HG03066 (cell line): ENCODE results near the gene SIK2.

Experiments used
- ATAC-seq: cut with Tn5 transposase; IDR thresholded peaks from one replicate; pipeline ENCODE4 v1.9.1; 2021; ENCODE audit warnings: low read depth; ENCODE audit not compliant: unreplicated experiment

The SIK2 gene

DNA sequence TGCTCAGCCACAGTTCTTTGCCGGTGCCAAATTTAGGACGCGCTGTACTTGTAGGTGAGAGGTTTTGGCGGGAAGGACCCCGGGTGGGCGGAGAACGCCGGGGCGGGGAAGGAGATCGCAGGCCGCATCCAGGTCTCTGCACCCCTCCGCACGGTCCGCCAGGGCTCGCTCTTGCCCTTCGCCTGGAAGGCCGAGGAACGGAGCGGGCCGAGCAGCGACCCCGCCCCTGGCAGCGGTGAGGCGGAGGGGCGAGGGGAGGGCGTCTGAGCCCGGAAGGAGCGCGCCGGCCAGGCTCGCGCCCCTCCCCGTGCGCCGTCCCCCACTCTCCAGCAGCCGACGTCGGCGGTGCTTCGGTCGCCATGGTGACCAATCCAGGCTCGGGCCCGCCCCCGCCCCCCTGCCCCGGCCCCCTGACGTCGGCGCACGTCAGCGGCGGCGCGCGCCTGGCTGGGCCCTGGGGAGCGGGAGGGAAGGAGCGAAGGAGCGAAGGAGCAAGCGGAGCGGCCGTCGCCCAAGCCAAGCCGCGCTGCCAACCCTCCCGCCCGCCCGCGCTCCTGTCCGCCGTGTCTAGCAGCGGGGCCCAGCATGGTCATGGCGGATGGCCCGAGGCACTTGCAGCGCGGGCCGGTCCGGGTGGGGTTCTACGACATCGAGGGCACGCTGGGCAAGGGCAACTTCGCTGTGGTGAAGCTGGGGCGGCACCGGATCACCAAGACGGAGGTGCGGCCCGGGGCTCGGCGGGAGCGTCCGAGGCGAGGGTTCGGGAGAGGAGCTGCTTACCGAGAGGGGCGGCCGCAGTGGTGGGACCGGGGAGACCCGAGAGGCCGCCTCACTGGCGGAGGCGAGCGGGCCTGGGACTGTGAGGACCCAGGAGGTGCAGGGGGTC, at the start of gene SIK2:
Gene SIK2, plus strand, starts transcription at position 471 of the 886 bp plus-strand sequence. Its CDS starts 115 bp downstream, at position 586.
- ATAC-seq: peak; percentile 82

DNA sequence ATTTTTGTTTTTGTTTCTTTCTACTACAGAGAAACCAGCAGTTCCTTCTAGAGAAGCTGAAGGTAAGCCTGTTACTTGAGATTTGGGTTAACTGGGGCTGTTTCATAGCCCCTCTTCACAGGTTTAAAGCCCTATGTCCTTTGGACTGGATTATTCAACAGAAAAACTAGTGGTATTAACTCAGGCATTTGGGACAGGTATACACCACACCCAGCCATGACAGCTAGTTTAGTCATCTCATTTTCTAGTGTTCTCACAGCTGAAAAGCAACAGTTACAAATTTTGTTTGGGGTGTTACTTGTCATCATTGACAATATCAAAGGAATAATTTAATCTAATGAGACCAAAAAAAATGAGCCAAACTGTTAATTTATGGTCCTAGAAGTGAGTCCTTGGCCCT, 47.7 kb upstream of the SIK2 start:
- no peak for ATAC-seq

DNA sequence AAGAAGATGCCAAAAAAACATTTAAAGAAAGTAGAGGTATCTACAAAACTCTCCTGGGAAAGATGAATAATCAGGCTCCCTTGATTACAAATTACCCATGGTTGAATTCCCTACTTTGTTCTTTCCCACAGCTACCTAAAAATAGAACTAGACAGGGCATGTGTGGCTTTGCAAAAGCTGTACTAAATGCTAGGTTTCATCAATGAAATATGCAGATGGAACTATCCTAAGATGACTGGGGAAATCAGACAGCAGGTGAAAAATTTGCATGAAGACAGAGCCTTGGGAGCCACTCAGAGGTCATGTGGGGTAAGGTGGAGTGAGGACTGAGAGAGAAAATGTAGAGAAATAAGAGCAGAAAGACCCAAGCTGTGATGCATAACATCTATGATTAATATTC, 47.0 kb upstream of the SIK2 start:
- ATAC-seq: no peak

DNA sequence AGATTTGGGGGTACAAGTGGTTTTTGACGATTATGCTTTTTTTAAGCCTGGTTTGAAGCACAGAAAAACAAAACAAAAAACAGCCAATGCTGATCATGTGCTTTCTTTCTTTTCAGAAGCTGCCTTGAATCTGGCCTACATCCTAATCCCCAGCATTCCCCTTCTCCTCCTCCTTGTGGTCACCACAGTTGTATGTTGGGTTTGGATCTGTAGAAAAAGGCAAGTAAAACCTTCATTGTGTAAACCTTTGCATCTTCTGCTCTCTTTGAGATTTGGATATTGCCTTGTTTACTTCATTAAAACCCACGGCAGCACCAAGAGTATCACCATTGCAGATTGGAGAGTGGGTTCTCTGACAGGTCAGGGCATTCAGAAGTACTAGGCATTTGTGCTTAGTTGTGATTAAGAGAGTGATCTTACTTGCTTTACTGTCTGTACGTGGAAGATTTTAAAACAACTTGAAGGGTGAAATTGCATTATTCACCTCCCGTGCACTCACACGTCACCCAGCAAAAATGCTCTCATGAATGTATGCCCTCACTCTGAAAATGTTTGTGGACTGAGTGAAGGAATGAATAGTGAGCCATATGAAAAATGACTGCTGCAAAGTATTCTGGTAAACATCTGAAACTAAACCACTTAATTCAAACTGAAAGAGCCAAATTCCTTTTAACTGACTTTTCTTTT, 44.7 kb upstream of the SIK2 start:
- ATAC-seq: no peak

DNA sequence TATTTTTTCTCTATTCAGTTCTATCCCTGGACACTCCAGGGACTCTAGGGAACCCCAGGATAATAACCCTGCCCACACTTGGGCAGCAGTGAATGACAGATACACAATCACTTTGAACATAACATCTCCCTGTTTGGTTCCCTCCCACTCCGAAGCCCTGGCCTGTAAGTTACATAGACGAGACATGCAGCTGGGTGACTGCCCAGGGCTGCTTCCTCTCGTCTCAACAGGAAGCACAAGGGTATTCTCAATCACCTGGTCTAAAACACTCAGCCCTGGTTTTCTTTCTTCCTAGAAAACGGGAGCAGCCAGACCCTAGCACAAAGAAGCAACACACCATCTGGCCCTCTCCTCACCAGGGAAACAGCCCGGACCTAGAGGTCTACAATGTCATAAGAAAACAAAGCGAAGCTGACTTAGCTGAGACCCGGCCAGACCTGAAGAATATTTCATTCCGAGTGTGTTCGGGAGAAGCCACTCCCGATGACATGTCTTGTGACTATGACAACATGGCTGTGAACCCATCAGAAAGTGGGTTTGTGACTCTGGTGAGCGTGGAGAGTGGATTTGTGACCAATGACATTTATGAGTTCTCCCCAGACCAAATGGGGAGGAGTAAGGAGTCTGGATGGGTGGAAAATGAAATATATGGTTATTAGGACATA, 42.3 kb upstream of the SIK2 start:
- ATAC-seq: no peak

DNA sequence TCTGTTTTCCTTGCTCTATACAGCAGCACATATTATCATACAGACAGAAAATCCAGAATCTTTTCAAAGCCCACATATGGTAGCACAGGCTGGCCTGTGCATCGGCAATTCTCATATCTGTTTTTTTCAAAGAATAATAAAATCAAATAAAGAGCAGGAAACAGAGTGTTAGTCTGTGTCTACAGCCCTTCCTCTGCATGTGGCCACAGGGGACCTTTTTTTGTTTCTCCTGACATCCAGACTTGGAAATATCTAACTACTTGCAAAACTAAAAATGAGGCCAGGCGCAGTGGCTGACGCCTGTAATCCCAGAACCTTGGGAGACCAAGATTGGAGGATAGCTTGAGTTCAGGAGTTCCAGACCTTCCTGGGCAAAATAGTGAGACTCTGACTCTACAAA, 41.4 kb upstream of the SIK2 start:
- ATAC-seq: no peak

DNA sequence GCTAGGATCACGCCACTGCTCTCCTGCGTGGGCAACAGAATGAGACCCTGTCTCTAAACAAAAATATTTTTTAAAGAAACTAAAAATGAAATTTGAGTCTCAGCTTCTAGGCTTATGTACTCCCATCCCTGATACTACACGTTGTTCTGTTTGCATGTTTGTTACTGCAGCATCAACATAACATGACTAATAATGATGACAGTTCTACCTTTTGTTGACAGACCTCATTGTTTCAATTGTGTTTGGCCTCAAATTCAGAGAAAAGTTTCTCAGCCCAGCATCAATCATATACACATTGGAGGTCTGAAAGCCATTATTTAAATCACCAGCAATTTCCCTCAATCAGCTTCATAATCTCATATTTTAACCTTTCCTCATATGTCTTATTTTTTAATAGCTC, 40.9 kb upstream of the SIK2 start:
- ATAC-seq: no peak

DNA sequence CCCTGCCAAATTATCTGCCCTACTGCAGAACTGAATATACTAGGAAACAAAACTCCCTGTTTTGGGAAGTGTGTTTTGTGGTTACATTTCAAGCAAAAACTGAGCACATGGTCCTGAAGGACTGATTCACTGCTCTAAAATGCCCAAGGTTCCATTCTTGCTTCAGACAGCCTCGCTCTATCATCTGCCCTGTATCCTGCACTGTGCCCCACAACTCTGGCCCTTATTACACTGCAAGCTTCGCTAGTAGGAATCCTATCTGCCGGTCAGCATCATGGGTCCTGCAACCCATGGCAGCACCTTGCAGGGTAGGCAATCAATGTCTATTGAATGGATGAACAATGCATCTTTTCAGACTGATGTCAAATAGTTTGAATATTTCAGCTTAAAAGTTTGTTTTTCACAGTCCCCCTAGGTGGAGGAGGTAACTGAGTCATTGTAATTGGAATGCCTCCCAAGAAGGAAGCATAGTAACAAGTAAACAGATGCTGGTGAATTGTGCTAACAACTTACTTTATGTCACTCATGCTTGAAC, 40.4 kb upstream of the SIK2 start:
- no peak for ATAC-seq

DNA sequence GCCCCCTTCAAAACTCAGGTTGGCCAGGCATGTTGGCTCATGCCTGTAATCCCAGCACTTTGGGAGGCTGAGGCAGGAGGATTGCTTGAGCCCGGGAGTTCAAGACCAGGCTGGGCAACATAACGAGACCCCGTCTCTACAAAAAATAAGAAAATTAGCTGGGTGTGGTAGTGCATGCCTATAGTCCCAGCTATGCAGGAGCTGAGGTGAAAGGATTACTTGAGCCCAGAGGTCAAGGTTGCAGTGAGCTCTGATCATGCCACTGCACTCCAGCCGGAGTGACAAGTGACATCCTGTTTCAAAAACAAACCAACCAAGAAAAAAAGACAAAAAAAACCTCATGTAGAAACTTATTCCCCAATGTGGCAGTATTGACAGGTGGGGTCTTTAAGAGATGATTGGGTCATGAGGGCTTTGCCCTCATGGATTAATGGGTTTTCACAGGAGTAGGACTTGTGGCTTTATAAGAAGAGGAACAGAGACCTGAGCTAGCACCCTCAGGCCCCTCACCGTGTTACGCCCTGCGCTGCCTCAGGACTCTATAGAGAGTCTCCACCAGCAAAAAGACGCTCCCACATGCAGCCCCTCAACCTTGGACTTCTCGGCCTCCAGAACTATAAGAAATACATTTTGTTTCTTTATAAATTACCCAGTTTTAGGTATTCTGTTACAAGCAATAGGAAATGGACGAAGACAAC, 39.4 kb upstream of the SIK2 start:
- ATAC-seq: no peak

DNA sequence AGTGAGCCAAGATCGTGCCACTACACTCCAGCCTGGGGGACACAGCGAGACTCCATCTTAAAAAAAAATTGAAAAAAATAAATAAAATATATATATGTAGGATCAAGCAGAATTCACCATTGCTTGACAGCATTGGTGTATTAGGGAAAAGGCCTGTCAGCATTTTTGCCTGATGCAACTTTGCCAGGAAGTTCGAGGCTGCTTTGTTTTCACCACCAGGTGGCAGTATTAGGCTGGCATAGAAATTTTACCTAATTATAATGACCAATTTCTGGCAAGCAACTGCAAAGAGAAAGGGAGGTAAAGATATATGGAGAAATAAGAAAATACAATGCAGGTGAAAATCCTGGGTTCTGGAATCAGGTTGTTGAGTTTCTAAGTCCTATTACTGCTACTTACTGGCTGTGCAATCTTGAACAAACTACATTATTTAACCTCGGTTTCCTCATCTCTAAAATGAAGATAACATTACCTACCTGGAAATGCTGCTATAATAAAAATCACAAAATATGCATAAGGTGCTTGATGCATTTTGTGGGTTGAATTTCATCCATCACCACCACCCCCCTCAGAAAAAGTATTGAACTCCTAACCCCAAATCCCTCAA, 37.0 kb upstream of the SIK2 start:
- no peak for ATAC-seq

DNA sequence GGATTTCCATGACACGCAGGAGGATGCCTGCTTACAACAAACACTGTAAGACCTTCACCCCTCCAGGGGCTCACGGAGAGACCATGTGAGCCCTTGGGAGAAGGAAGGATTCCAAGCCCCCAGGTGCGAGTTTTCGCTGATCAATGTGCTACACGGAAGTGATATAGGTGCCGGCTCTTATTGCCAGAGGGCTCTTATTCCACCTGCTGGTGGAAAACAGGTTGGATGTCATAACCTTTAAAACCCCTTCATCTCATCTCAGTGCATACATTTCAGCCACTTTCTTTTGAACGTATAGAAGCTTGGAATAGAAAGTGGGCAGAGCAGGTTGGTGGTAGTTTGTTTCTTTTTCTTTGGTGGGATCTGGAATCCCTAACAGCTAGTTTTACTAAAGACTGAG, 35.9 kb upstream of the SIK2 start:
- ATAC-seq: no peak

DNA sequence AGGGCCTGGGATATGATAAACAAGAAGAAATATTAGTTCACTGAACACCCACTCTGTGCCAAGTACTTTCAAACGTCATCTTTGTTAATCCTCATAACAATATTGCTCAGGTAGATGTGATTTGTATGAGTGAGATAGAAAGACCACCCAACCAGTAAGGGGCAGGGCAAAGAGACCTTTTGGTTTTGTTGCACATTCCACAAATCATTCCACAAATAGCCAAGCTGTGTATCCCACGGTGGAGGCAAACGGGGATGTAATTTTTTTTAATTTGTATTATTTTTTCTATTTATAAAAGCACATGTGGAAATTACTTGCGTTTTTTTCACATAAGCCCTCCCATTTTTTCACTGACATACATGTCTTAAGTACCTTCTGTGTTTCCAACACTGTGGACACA, 32.8 kb upstream of the SIK2 start:
- ATAC-seq: no peak

DNA sequence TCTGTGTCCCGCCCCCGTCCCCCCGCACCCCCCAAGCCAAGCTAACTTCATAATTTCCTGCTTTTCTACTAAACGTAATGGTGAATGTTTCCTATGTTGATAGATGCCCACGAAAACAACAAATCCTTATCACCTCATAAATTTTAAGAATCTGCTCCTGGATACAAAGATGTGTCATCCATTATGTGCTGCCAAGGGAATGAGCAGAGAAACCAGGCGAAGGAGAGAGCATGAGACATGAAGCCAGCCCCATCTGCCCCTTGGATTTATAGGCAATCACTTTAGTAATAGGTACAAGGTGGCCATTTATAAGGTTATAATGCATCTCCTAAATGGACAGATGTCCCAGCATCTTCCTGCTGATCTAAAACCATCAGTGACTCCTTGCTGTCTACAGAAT, 31.5 kb upstream of the SIK2 start:
- no peak for ATAC-seq

DNA sequence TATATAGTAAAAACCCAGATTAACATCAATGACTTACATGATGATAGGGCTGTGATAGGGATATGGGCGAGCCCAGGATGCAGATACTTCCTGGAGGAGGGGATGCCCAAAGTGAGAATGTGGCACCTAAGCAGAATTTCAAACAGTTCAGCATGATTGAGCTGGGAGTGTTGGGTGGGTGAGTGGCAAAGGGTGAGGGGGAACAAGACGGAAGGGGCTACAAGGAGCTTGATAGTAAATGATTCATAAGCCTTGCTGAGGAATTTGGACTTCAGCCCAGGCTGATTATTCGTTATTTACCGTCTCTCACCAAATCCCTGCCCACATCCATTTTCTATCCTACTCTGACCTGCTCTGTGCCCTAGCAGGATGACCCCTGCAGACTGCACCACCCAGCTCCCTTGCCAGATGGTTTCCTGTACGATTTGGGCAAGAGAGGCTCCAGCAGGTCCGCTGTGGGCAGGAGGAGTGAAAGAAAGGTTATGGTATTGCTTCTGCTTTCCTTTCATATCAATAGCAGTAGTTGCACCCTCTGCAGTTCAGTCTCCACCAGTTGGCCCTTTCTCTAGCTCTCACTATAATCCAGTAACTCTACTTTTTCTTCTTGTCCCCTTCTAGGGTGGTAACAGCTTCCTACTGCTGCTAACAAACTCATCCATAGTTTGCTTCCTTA, 30.3 kb upstream of the SIK2 start:
- ATAC-seq: no peak

DNA sequence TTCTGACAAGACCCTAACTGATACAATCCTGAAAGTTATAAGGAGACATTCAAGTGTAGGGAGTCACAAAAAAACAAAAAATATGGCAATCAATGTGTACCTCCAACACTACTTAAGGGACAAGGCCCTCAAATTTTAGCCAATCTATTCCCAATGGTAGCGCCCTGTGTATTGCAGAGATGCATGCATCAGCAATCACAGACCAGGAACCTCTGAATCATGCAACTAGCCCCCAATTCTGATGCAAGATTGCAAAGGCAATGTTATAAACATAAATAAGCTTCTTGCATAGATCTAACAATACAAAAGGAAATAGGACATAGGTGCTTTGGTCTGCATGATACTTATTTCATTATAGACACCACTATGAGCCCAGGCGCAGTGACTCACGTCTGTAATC, 29.7 kb upstream of the SIK2 start:
- no peak for ATAC-seq

DNA sequence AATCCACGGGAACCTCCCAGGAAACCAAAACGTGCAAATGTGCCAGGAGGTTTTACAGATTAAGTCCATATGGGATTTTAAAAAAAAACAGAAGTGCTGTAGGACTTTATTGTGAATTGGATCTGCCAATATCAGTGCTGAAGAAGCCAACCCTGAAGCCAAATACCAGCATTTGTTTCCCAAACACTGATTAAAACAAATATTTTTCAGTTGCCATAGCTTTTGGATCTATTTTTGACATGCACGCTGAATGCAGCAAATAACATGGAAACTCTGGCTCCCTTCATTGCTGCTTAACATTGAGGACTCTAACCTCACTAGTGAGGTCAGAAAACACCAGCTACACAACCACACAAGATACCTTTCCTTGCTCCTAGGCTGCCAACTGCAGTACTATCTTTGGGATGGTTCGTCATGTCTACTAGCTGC, 28.4 kb upstream of the SIK2 start:
- no peak for ATAC-seq

DNA sequence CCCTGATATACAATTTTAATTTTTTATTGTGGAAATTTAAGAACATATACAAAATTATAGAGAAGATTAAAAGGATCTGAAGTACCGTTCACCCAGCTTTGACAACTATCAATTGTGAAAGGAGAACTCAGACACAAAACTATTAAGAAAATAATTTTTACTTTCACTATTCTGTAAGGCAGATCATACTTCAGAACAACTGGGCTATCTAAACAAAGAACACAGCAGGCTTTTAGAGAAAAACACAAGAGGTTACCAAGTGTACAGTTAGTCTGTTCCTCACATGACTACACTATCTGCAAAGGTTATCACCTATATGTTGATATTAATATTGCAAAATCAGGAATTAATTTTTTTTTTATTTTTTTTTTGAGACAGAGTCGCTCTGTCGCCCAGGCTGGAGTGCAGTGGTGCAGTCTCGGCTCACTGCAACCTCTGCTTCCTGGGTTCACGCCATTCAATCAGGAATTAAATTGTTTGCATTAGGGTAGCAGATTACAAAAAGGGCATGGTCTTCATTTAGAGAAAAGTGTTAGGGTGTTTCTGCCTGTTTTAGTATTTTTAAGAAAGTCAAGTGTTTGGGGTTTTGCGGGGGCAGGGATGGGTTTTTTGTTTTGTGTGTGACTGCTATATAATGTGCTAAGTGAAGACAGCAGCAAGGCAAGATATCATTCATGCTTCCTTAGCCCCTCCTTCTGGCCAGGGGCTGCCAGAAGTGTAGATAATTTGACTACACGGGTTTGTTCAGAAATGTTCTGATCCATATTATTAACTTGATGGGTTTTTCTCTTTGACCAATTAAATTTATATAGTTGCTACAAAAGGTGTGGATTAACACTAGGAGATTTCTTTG, 27.6 kb upstream of the SIK2 start:
- ATAC-seq: no peak

DNA sequence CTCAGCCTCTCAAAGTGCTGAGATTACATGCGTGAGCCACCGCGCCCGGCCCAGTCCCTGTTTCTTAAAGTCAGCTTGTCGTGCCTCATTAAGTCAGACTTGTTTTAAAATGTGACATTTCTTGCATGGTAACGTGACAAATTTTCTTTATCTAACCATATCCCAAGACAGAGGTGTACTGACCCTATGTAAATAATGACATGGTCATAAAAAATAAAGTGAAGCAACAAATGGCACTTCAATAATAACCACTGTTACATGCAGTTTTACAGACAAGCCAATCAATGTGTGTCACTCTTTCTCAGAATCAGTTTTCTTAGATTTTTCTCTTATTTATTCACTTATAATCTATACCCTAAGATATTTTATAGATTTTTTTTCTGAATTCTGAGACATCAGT, 26.5 kb upstream of the SIK2 start:
- no peak for ATAC-seq

DNA sequence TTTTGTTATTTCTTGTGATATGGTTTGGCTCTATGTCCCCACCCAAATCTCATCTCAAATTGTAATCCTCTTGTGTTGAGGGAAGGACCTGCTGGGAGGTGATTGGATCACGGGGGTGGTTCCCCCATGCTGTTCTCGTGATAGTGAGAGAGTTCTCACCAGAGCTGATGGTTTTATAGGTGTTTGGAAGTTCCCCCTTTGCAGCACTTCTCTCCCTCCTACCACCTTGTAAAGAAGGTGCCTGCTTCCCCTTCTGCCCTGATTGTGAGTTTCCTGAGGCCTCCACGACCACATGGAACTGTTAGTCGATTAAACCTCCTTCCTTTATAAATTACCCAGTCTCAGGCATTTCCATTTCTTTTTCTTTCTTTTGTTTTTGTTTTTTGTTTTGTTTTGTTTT, 24.4 kb upstream of the SIK2 start:
- ATAC-seq: no peak
